PC-9 (cell line): ENCODE measurements around the gene PLA2G1B.

Experiments used
- CTCF ChIP-seq: fragments of 200-600 bp; sonication (generic); conservative IDR thresholded peaks from 2 replicates; pipeline ENCODE4 v1.6.1; 2017; ENCODE audit warnings: mixed run types, antibody characterized with exemption, mild to moderate bottlenecking, moderate library complexity
- EZH2 ChIP-seq: fragments of 200-600 bp; sonication (generic); IDR thresholded peaks from 2 replicates; pipeline ENCODE4 v1.8.0; 2017; ENCODE audit warnings: antibody characterized with exemption, low read depth

DNA sequence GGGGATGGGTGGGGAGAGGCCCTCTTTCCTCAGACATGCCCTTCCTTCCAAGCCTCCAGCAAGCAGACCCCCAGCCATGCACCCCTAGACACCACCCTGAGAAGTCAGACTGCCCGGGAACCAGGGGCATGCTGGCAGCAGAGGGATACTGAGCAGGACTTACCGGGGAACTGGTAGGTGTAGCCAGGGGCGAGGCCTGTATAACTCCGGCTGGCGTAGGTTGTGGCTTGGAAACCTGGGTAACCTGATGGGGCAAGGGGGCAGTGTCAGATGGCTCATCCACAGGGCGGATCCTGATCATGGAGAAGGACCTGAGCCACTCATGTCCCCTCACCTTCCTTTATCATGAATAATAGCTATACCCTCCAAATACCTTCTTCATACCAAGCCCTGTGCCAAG, 25.6 kb upstream of the PLA2G1B start:
- no peak for TF ChIP-seq EZH2
- TF ChIP-seq CTCF: no peak
